Mesenchymal stem cell (in vitro differentiated cells and primary cell): ENCODE measurements around the gene RADIL.
"Not testable (repeated sequence)": the region's sequence is repeated elsewhere in the genome, so short reads cannot be mapped to it uniquely, and the experiment has no call there.

ENCODE experiments used
- DNase-seq: peaks from one replicate; pipeline ENCODE4 v3.0.0-alpha.2; 2013
- H2AFZ ChIP-seq: one replicate; pipeline ENCODE4 v1.6.1; 2013; ENCODE audit warnings: low read depth, mild to moderate bottlenecking, control low read depth, inconsistent platforms, low read length, moderate library complexity
- H2AK5ac ChIP-seq: 2 replicates; pipeline ENCODE4 v1.6.1; 2013; ENCODE audit warnings: low read length, moderate library complexity, mild to moderate bottlenecking, inconsistent platforms; ENCODE audit not compliant: severe bottlenecking
- H2BK120ac ChIP-seq: one replicate; pipeline ENCODE4 v1.6.1; 2013; ENCODE audit warnings: low read depth, mild to moderate bottlenecking, inconsistent platforms, low read length, moderate library complexity
- H2BK12ac ChIP-seq, 2 experiments: one replicate each; pipeline ENCODE4 v1.6.1; 2013; ENCODE audit warnings: inconsistent platforms in 2 of 2, low read length in 2 of 2, mild to moderate bottlenecking in 2 of 2, moderate library complexity in 2 of 2, control low read depth in 1 of 2
- H2BK15ac ChIP-seq: one replicate; pipeline ENCODE4 v1.6.1; 2013; ENCODE audit warnings: mild to moderate bottlenecking, low read depth, inconsistent platforms; ENCODE audit not compliant: poor library complexity, severe bottlenecking
- H2BK5ac ChIP-seq: 2 replicates; pipeline ENCODE4 v1.6.1; 2013; ENCODE audit warnings: low read depth, mild to moderate bottlenecking, low read length, control low read depth, inconsistent platforms; ENCODE audit not compliant: poor library complexity, severe bottlenecking
- H3K14ac ChIP-seq, 2 experiments: one replicate each; pipeline ENCODE4 v1.6.1; 2013; ENCODE audit warnings: inconsistent platforms in 2 of 2, low read length in 2 of 2, control low read depth in 1 of 2, mild to moderate bottlenecking in 1 of 2, moderate library complexity in 1 of 2
- H3K18ac ChIP-seq, 2 experiments: one replicate each; pipeline ENCODE4 v1.6.1; 2013; ENCODE audit warnings: inconsistent platforms in 2 of 2, low read length in 2 of 2, control low read depth in 1 of 2, low read depth in 1 of 2, mild to moderate bottlenecking in 1 of 2
- H3K23ac ChIP-seq, 2 experiments: one replicate each; pipeline ENCODE4 v1.6.1; 2013; ENCODE audit warnings: inconsistent platforms in 2 of 2, low read length in 2 of 2, mild to moderate bottlenecking in 2 of 2, moderate library complexity in 2 of 2, control low read depth in 1 of 2
- H3K27ac ChIP-seq: 2 replicates; pipeline ENCODE4 v1.5.1; 2013; ENCODE audit warnings: mild to moderate bottlenecking, moderate library complexity, low read length, control low read depth, inconsistent platforms; ENCODE audit not compliant: poor library complexity, severe bottlenecking
- H3K27me3 ChIP-seq, 2 experiments: 2 replicates each; pipeline versions ENCODE4 v1.6.1 to v1.7.0; 2013; ENCODE audit warnings: low read length in 2 of 2, mild to moderate bottlenecking in 2 of 2, moderate library complexity in 2 of 2, control low read depth in 1 of 2, inconsistent platforms in 1 of 2; ENCODE audit not compliant: control insufficient read depth in 1 of 2, insufficient read depth in 1 of 2
- H3K36me3 ChIP-seq, 2 experiments: 2 replicates each; pipeline versions ENCODE4 v1.6.1 to v1.7.0; 2013; ENCODE audit warnings: low read length in 2 of 2, control low read depth in 1 of 2, inconsistent platforms in 1 of 2, low read depth in 1 of 2, mild to moderate bottlenecking in 1 of 2; ENCODE audit not compliant: insufficient read depth in 2 of 2, control insufficient read depth in 1 of 2
- H3K4ac ChIP-seq, 2 experiments: one replicate each; pipeline ENCODE4 v1.6.1; 2013; ENCODE audit warnings: inconsistent platforms in 2 of 2, low read length in 2 of 2, mild to moderate bottlenecking in 2 of 2, moderate library complexity in 2 of 2, control low read depth in 1 of 2, low read depth in 1 of 2
- H3K4me1 ChIP-seq: 2 replicates; pipeline ENCODE4 v1.6.1; 2013; ENCODE audit warnings: low read depth, low read length, control low read depth; ENCODE audit not compliant: control insufficient read depth, insufficient read depth
- H3K4me2 ChIP-seq: 2 replicates; pipeline ENCODE4 v1.6.1; 2013; ENCODE audit warnings: low read length, mild to moderate bottlenecking, inconsistent platforms; ENCODE audit not compliant: poor library complexity, severe bottlenecking
- H3K4me3 ChIP-seq, 2 experiments: 2 replicates each; pipeline versions ENCODE4 v1.5.1 to v1.7.0; 2013; ENCODE audit warnings: low read length in 2 of 2, mild to moderate bottlenecking in 2 of 2, control low read depth in 1 of 2, low read depth in 1 of 2; ENCODE audit not compliant: insufficient read depth in 1 of 2
- H3K79me1 ChIP-seq: replicated peaks from 2 replicates; pipeline ENCODE4 v1.6.1; 2013; ENCODE audit warnings: mild to moderate bottlenecking, control low read depth, low read length, inconsistent platforms; ENCODE audit not compliant: poor library complexity, severe bottlenecking
- H3K9ac ChIP-seq: 2 replicates; pipeline ENCODE4 v1.7.0; 2013; ENCODE audit warnings: mild to moderate bottlenecking, low read length, moderate library complexity
- H3K9me3 ChIP-seq: 2 replicates; pipeline ENCODE4 v1.7.0; 2013; ENCODE audit warnings: mild to moderate bottlenecking, low read length; ENCODE audit not compliant: control insufficient read depth
- H4K8ac ChIP-seq: one replicate; pipeline ENCODE4 v1.6.1; 2013; ENCODE audit warnings: inconsistent platforms, mild to moderate bottlenecking, low read length, moderate library complexity
- H4K91ac ChIP-seq: one replicate; pipeline ENCODE4 v1.6.1; 2013; ENCODE audit warnings: mild to moderate bottlenecking, low read length, inconsistent platforms
- WGBS: methylation state at CpG from one replicate; pipeline ENCODE4 v1.1.7; 2013; ENCODE audit warnings: mixed read lengths; 5-methylcytosine and 5-hydroxymethylcytosine counted together

RADIL gene

DNA sequence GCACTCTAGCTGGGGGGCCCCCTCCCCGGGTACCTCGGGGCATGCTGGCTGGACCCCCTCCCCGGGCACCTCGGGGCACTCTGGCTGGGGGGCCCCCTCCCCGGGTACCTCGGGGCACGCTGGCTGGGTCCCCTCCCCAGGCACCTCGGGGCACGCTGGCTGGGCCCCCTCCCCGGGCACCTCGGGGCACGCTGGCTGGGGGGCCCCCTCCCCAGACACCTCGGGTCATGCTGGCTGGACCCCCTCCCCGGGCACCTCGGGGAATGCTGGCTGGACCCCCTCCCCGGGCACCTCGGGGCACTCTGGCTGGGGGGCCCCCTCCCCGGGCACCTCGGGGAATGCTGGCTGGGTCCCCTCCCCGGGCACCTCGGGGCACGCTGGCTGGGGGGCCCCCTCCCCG is 80.9 kb downstream of the RADIL start:
- H3K9me3 ChIP-seq, H3K23ac ChIP-seq, H4K91ac ChIP-seq, H2BK12ac ChIP-seq, DNase-seq, H3K27ac ChIP-seq, H2BK120ac ChIP-seq, H3K4me2 ChIP-seq, H3K14ac ChIP-seq, H3K4ac ChIP-seq, H2AK5ac ChIP-seq, H3K4me1 ChIP-seq, H3K18ac ChIP-seq, H2BK5ac ChIP-seq, H4K8ac ChIP-seq, H3K9ac ChIP-seq, H3K79me1 ChIP-seq, H3K36me3 ChIP-seq, H2BK15ac ChIP-seq, H2AFZ ChIP-seq, H3K4me3 ChIP-seq: not testable (repeated sequence)
- peaks cover 4 to 24% of the 10 kb centered on the region in 2 experiments for H3K27me3 ChIP-seq
- 91% methylated on average over 14 of the region's 23 CpGs for WGBS

- Histone ChIP-seq H3K36me3 (no peaks in the 10 kb centered on the region), H2BK15ac (no peak overlapping the region)
Measured at GRCh38 chr7:4801839-4802231, 81.7 kb downstream of the RADIL start.

GRCh38 chr7:4800926-4801838 is 82.3 kb downstream of the RADIL start:
- Histone ChIP-seq H3K23ac (no peak overlapping the region), H3K27ac (no peak overlapping the region), H2BK5ac (no peak overlapping the region), H2AFZ (no peak overlapping the region), H4K91ac (peak overlapping the region; percentile 47), H3K14ac (no peak overlapping the region), H3K4me2 (no peak overlapping the region), H3K4me3 (no peak overlapping the region), H4K8ac (no peak overlapping the region), H3K79me1 (no peaks in the 10 kb centered on the region), H2BK12ac (no peak overlapping the region), H2AK5ac (no peak overlapping the region), H3K4me1 (peaks cover 9% of the 10 kb centered on the region), H2BK15ac (no peak overlapping the region), H3K18ac (no peak overlapping the region), H3K9ac (no peak overlapping the region), H3K9me3 (no peaks in the 10 kb centered on the region), H3K36me3 (no peaks in the 10 kb centered on the region), H2BK120ac (no peak overlapping the region), H3K4ac (no peak overlapping the region), H3K27me3 (peaks cover 0 to 10% of the 10 kb centered on the region in 2 experiments)
- 92% methylated on average over 27 of the region's 27 CpGs for WGBS
- no peak for DNase-seq

More at GRCh38 chr7:4801839-4802231, 81.7 kb downstream of the RADIL start:
- Histone ChIP-seq H3K27ac (no peak overlapping the region), H3K4me1 (peaks cover 9% of the 10 kb centered on the region), H3K4me3 (no peak overlapping the region), H3K14ac (no peak overlapping the region), H4K91ac (no peak overlapping the region), H2AK5ac (no peak overlapping the region), H4K8ac (no peak overlapping the region), H2BK5ac (no peak overlapping the region), H3K9me3 (no peaks in the 10 kb centered on the region), H2AFZ (no peak overlapping the region), H3K4me2 (no peak overlapping the region), H3K18ac (no peak overlapping the region), H2BK12ac (no peak overlapping the region), H3K4ac (no peak overlapping the region), H3K23ac (no peak overlapping the region), H3K27me3 (peaks cover under 1 to 17% of the 10 kb centered on the region in 2 experiments), H2BK120ac (no peak overlapping the region), H3K79me1 (no peaks in the 10 kb centered on the region), H3K9ac (no peak overlapping the region)
- WGBS: 92% methylated on average over 18 of the region's 18 CpGs
- DNase-seq: no peak

DNA sequence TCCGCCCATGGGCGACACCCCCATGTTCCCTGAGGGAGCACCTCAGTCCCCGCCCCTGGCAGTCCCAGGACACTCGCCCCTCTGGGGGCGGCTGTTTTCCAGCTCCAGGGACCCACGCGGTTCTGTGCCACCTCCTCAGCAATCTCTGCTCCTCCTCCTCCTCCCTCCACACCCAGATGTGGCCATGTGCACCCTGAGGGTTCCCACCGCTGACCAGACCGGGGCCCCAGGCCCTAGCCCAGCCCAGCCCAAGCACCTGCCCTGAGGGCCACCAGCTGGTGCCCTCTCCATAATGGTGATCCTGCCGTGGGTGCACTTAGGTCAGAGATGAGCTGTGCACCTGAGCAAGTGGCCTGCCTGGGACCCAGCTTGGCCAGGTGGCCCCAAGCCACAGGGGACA is 83.0 kb downstream of the RADIL start:
- no peak overlapping the region for H3K23ac ChIP-seq
- H2BK15ac ChIP-seq: no peak overlapping the region
- DNase-seq: no peak
- no peaks in the 10 kb centered on the region for H3K79me1 ChIP-seq
- H2BK12ac ChIP-seq: no peak overlapping the region
- H3K4ac ChIP-seq: no peak overlapping the region
- H4K8ac ChIP-seq: no peak overlapping the region
- H3K9me3 ChIP-seq: no peaks in the 10 kb centered on the region
- no peak overlapping the region for H2BK120ac ChIP-seq
- no peaks in the 10 kb centered on the region for H3K36me3 ChIP-seq
- no peak overlapping the region for H3K4me2 ChIP-seq
- H3K9ac ChIP-seq: no peak overlapping the region
- peaks cover 6% of the 10 kb centered on the region for H3K4me1 ChIP-seq
- no peak overlapping the region for H2AFZ ChIP-seq
- peaks cover 0 to 3% of the 10 kb centered on the region in 2 experiments for H3K27me3 ChIP-seq
- WGBS: 89% methylated on average over 10 of the region's 10 CpGs
- no peak overlapping the region for H3K18ac ChIP-seq
- no peak overlapping the region for H2AK5ac ChIP-seq
- H4K91ac ChIP-seq: peak overlapping the region; percentile 47
- no peak overlapping the region for H3K4me3 ChIP-seq
- H2BK5ac ChIP-seq: no peak overlapping the region
- peak overlapping the region in 1 of 2 experiments; percentile 36 for H3K14ac ChIP-seq
- no peak overlapping the region for H3K27ac ChIP-seq
